Karpas-422 (cell line): Measurements from ENCODE around the gene TEX13C. TPM values are rescaled to one million over a fixed set of nuclear protein-coding genes. Genes with fewer than 3 reads are reported as not detected.

Experiments
- DNase-seq: peaks from one replicate; pipeline ENCODE4 v3.0.0-alpha.2; 2015
- H2AFZ ChIP-seq: fragments of 200-600 bp; sonication (generic); 2 replicates; pipeline ENCODE4 v1.6.1; 2014; ENCODE audit warnings: antibody characterized with exemption, low read length, mixed read lengths
- H3K27ac ChIP-seq: fragments of 200-600 bp; sonication (generic); 2 replicates; pipeline ENCODE4 v1.5.1; 2014; ENCODE audit warnings: mild to moderate bottlenecking, low read length, moderate library complexity
- H3K27me3 ChIP-seq: fragments of 200-600 bp; sonication (generic); 2 replicates; pipeline ENCODE4 v1.6.1; 2014; ENCODE audit warnings: low read length, mixed read lengths
- H3K36me3 ChIP-seq: fragments of 200-600 bp; sonication (generic); 2 replicates; pipeline ENCODE4 v1.6.1; 2014; ENCODE audit warnings: low read length, mixed read lengths; ENCODE audit not compliant: insufficient read depth
- H3K4me1 ChIP-seq: fragments of 200-600 bp; sonication (generic); 2 replicates; pipeline ENCODE4 v1.6.1; 2014; ENCODE audit warnings: mild to moderate bottlenecking, low read length, mixed read lengths
- H3K4me2 ChIP-seq: fragments of 200-600 bp; sonication (generic); 2 replicates; pipeline ENCODE4 v1.6.1; 2014; ENCODE audit warnings: low read length, low read depth, mild to moderate bottlenecking; ENCODE audit not compliant: poor library complexity, severe bottlenecking
- H3K4me3 ChIP-seq: fragments of 200-600 bp; sonication (generic); 2 replicates; pipeline ENCODE4 v1.5.1; 2014; ENCODE audit warnings: mild to moderate bottlenecking, antibody characterized with exemption, low read length, mixed read lengths
- H3K79me2 ChIP-seq: fragments of 200-600 bp; sonication (generic); 2 replicates; pipeline ENCODE4 v1.6.1; 2014; ENCODE audit warnings: mild to moderate bottlenecking, low read length, mixed read lengths
- H3K9ac ChIP-seq: fragments of 200-600 bp; sonication (generic); 2 replicates; pipeline ENCODE4 v1.6.0; 2014; ENCODE audit warnings: low read length
- H3K9me2 ChIP-seq: fragments of 200-600 bp; sonication (generic), shearing (Covaris generic); replicated peaks from 2 replicates; pipeline ENCODE4 v1.6.0; 2014; ENCODE audit warnings: mild to moderate bottlenecking, low read length, moderate library complexity; ENCODE audit not compliant: insufficient read depth
- H3K9me3 ChIP-seq: fragments of 300-700, 200-600 bp; sonication (generic); 2 replicates; pipeline ENCODE4 v1.6.1; 2014; ENCODE audit warnings: low read length, mixed read lengths
- H4K20me1 ChIP-seq: fragments of 200-600 bp; sonication (generic); 2 replicates; pipeline ENCODE4 v1.6.1; 2014; ENCODE audit warnings: mild to moderate bottlenecking, antibody characterized with exemption, low read length, low read depth; ENCODE audit not compliant: insufficient read depth
- total RNA-seq: library from RNA; depleted of rRNA; stranded (reverse); fragments of >200 nt; shearing (Covaris generic); gene quantifications from 2 replicates; pipeline ENCODE4 v1.2.3, GENCODE V29; 2014; ENCODE audit warnings: low replicate concordance

The TEX13C gene
- total RNA-seq, 1 experiment from 2014 or later, result not detected

- Histone ChIP-seq H3K36me3 (no peaks in the 10 kb centered on the region), H4K20me1 (no peaks in the 10 kb centered on the region), H3K4me2 (no peak overlapping the region), H3K79me2 (no peaks in the 10 kb centered on the region), H3K4me1 (no peaks in the 10 kb centered on the region), H3K4me3 (no peak overlapping the region), H2AFZ (no peak overlapping the region), H3K27me3 (no peaks in the 10 kb centered on the region), H3K9me3 (no peaks in the 10 kb centered on the region), H3K27ac (no peak overlapping the region), H3K9ac (no peak overlapping the region), H3K9me2 (no peaks in the 10 kb centered on the region)
- no peak for DNase-seq
Measured at GRCh38 chrX:125374169-125374568, 54.5 kb downstream of the TEX13C start.
